ENCODE measurements around the gene PDE11A.
A peak's percentile ranks its signal among the peaks of the same experiment; 100 is the strongest.

Gene PDE11A

DNA sequence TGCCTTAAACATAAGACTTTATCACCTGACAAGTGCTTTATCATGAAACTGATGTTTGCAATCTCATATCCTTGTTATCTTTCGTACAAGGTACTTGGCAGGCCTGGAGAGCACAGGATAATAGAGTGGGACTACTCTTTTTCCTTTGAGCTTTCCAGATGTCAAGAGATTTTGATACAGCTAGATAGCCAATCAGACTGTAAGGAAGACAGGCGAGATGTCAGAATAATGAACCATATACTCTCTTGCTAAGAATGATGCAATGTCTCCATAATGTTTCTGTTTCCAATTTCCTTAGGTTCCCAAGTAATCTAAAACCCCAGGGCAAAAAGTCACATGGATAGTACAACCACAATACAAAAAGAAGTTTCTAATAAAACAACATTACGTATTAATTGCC lies 313.1 kb downstream of the PDE11A start:
- H3K27ac ChIP-seq, result no peak overlapping the region
- TF ChIP-seq, protein P1, sequence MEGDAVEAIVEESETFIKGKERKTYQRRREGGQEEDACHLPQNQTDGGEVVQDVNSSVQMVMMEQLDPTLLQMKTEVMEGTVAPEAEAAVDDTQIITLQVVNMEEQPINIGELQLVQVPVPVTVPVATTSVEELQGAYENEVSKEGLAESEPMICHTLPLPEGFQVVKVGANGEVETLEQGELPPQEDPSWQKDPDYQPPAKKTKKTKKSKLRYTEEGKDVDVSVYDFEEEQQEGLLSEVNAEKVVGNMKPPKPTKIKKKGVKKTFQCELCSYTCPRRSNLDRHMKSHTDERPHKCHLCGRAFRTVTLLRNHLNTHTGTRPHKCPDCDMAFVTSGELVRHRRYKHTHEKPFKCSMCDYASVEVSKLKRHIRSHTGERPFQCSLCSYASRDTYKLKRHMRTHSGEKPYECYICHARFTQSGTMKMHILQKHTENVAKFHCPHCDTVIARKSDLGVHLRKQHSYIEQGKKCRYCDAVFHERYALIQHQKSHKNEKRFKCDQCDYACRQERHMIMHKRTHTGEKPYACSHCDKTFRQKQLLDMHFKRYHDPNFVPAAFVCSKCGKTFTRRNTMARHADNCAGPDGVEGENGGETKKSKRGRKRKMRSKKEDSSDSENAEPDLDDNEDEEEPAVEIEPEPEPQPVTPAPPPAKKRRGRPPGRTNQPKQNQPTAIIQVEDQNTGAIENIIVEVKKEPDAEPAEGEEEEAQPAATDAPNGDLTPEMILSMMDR (IDR thresholded peaks at IDR 0.05; ENCODE audit: low read depth, low read length), result no peak
- H3K9me3 ChIP-seq (ENCODE audit: severe bottlenecking), result no peaks in the 10 kb centered on the region

GRCh38 chr2:177758591-177759371 lies 313.8 kb downstream of the PDE11A start:
- no peaks in the 10 kb centered on the region for H3K9me3 ChIP-seq (ENCODE audit: severe bottlenecking)
- no peaks in the 10 kb centered on the region for H3K36me3 ChIP-seq
- H3K27ac ChIP-seq, result no peak overlapping the region
- TF ChIP-seq, protein P1 (IDR thresholded peaks at IDR 0.05; ENCODE audit: low read depth, low read length), result peak; percentile 56
- H3K27me3 ChIP-seq (ENCODE audit: insufficient read depth, low read depth, severe bottlenecking), result no peaks in the 10 kb centered on the region
- peak; percentile 38 for DNase-seq
- H3K4me3 ChIP-seq (ENCODE audit: low read depth, low read length), result no peak overlapping the region

More for the DNA sequence above, 313.1 kb downstream of the PDE11A start:
- Histone ChIP-seq H3K4me3 (ENCODE audit: low read depth, low read length) (no peak overlapping the region), H3K36me3 (no peaks in the 10 kb centered on the region), H3K27me3 (ENCODE audit: insufficient read depth, low read depth, severe bottlenecking) (no peaks in the 10 kb centered on the region)
- no peak for DNase-seq

DNA sequence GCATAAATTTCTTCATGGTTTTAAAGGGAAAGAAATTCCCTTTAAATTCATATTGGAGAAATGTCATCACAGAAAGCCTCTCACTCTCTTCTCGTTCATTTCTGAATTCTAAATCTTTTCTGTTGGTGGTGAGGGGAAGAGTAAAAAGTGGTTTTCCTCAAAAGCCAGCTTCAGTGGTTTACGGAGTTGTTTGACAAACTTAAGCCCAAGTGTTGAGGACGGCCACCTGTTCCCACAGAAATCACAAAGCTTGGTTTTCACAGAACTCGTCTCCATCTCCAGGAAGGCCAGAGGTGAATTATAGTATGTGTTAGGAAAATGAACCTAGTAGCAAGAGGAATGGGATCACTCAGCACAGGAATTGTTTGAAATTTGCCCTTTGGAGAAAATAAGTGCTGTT lies 316.2 kb downstream of the PDE11A start:
- Histone ChIP-seq H3K4me3 (ENCODE audit: low read depth, low read length) (no peak overlapping the region), H3K9me3 (ENCODE audit: severe bottlenecking) (no peaks in the 10 kb centered on the region), H3K36me3 (no peaks in the 10 kb centered on the region), H3K27me3 (ENCODE audit: insufficient read depth, low read depth, severe bottlenecking) (no peaks in the 10 kb centered on the region), H3K27ac (no peak overlapping the region)
- TF ChIP-seq, protein P1 (IDR thresholded peaks at IDR 0.05; ENCODE audit: low read depth, low read length), result no peak
- no peak for DNase-seq

- no peak for DNase-seq
- no peaks in the 10 kb centered on the region for H3K36me3 ChIP-seq
- no peaks in the 10 kb centered on the region for H3K27me3 ChIP-seq (ENCODE audit: insufficient read depth, low read depth, severe bottlenecking)
- H3K4me3 ChIP-seq (ENCODE audit: low read depth, low read length), result no peak overlapping the region
- TF ChIP-seq, protein P1 (IDR thresholded peaks at IDR 0.05; ENCODE audit: low read depth, low read length), result no peak
- H3K9me3 ChIP-seq (ENCODE audit: severe bottlenecking), result no peaks in the 10 kb centered on the region
- H3K27ac ChIP-seq, result no peak overlapping the region
Measured at GRCh38 chr2:177754492-177754873, 318.1 kb downstream of the PDE11A start.

- no peaks in the 10 kb centered on the region for H3K36me3 ChIP-seq
- DNase-seq, result peak; percentile 58
- TF ChIP-seq, protein P1 (IDR thresholded peaks at IDR 0.05; ENCODE audit: low read depth, low read length), result no peak
- H3K27ac ChIP-seq, result no peak overlapping the region
- H3K27me3 ChIP-seq (ENCODE audit: insufficient read depth, low read depth, severe bottlenecking), result no peaks in the 10 kb centered on the region
- no peak overlapping the region for H3K4me3 ChIP-seq (ENCODE audit: low read depth, low read length)
- H3K9me3 ChIP-seq (ENCODE audit: severe bottlenecking), result no peaks in the 10 kb centered on the region
Measured at GRCh38 chr2:177753682-177754491, 318.7 kb downstream of the PDE11A start.

Data from WERI-Rb-1 (cell line).